Measurements from ENCODE around the gene SIGLEC8.
A peak's percentile ranks its signal among the peaks of the same experiment; 100 is the strongest.

The SIGLEC8 gene

GRCh38 chr19:51461723-51462161 lies 3.5 kb upstream of the SIGLEC8 start:
- no peaks in the 10 kb centered on the region for H3K4me1 ChIP-seq (ENCODE audit: control insufficient read depth in 2 of 2, insufficient read depth in 1 of 2, low read depth in 1 of 2, low read length in 2 of 2)
- peaks cover 0 to 3% of the 10 kb centered on the region in 2 donors for H3K9me3 ChIP-seq (replicated peaks in 1 of 2; ENCODE audit: control insufficient read depth in 2 of 2, insufficient read depth in 1 of 2, low read depth in 1 of 2, low read length in 2 of 2)
- no peak overlapping the region for H2AK5ac ChIP-seq (ENCODE audit: low read depth, low read length)
- H2BK15ac ChIP-seq (ENCODE audit: low read length): no peak overlapping the region
- H2BK12ac ChIP-seq (ENCODE audit: low read length): no peak overlapping the region
- H3K23ac ChIP-seq (ENCODE audit: low read depth, low read length, poor library complexity): no peak overlapping the region
- H3K4me3 ChIP-seq (ENCODE audit: low read length in 2 of 2): peak overlapping the region in 1 of 2 donors; percentile 62
- no peak overlapping the region for H3K4ac ChIP-seq (ENCODE audit: low read length)
- no peak overlapping the region for H3K4me2 ChIP-seq (ENCODE audit: insufficient read depth, low read length, poor library complexity, severe bottlenecking)
- no peak overlapping the region for H4K91ac ChIP-seq (ENCODE audit: low read depth, low read length, poor library complexity)
- peak overlapping the region; percentile 88 for H2AFZ ChIP-seq (ENCODE audit: low read length)
- no peak overlapping the region for H2BK120ac ChIP-seq (ENCODE audit: low read depth, low read length)
- H3K18ac ChIP-seq (ENCODE audit: low read length): no peak overlapping the region
- DNase-seq (ENCODE audit: low spot score): no peak
- no peak overlapping the region for H3K9ac ChIP-seq (ENCODE audit: low read depth, low read length, poor library complexity)
- H3K27me3 ChIP-seq (ENCODE audit: control insufficient read depth in 3 of 3, insufficient read depth in 3 of 3, low read depth in 1 of 3, low read length in 3 of 3): peaks cover 0 to 53% (median 0%) of the 10 kb centered on the region in 3 experiments
- H3K27ac ChIP-seq (replicated peaks; ENCODE audit: low read length): no peak overlapping the region
- H3K14ac ChIP-seq (ENCODE audit: low read length): no peak overlapping the region
- no peaks in the 10 kb centered on the region for H3K36me3 ChIP-seq (replicated peaks in 1 of 2; ENCODE audit: control insufficient read depth in 2 of 2, insufficient read depth in 2 of 2, low read length in 2 of 2)
- H2BK5ac ChIP-seq (ENCODE audit: low read length): no peak overlapping the region
- no CpG with 5 or more reads among the region's 8 CpGs for WGBS, 2 donors (ENCODE audit: extremely low coverage in 2 of 2, insufficient read length in 2 of 2, insufficient replicate concordance in 1 of 2)
- H3K79me1 ChIP-seq (ENCODE audit: low read depth, low read length): no peaks in the 10 kb centered on the region
- no peak overlapping the region for H4K8ac ChIP-seq (ENCODE audit: low read depth, low read length)

GRCh38 chr19:51460164-51460992 lies 2.1 kb upstream of the SIGLEC8 start:
- Histone ChIP-seq H3K23ac (ENCODE audit: low read depth, low read length, poor library complexity) (peak overlapping the region; percentile 40), H2BK5ac (ENCODE audit: low read length) (no peak overlapping the region), H3K4me3 (ENCODE audit: low read length in 2 of 2) (peak overlapping the region; percentile 40 to 72), H3K27ac (replicated peaks; ENCODE audit: low read length) (no peak overlapping the region), H3K27me3 (ENCODE audit: control insufficient read depth in 3 of 3, insufficient read depth in 3 of 3, low read depth in 1 of 3, low read length in 3 of 3) (peaks cover 0 to 43% (median 0%) of the 10 kb centered on the region in 3 experiments), H4K91ac (ENCODE audit: low read depth, low read length, poor library complexity) (no peak overlapping the region), H3K4ac (ENCODE audit: low read length) (no peak overlapping the region), H3K14ac (ENCODE audit: low read length) (no peak overlapping the region), H3K79me1 (ENCODE audit: low read depth, low read length) (no peaks in the 10 kb centered on the region), H3K36me3 (replicated peaks in 1 of 2; ENCODE audit: control insufficient read depth in 2 of 2, insufficient read depth in 2 of 2, low read length in 2 of 2) (no peaks in the 10 kb centered on the region), H2BK15ac (ENCODE audit: low read length) (no peak overlapping the region), H2BK120ac (ENCODE audit: low read depth, low read length) (no peak overlapping the region), H2AFZ (ENCODE audit: low read length) (peak overlapping the region; percentile 88), H3K9ac (ENCODE audit: low read depth, low read length, poor library complexity) (no peak overlapping the region), H3K9me3 (replicated peaks in 1 of 2; ENCODE audit: control insufficient read depth in 2 of 2, insufficient read depth in 1 of 2, low read depth in 1 of 2, low read length in 2 of 2) (peaks cover 0 to 4% of the 10 kb centered on the region in 2 donors), H3K4me2 (ENCODE audit: insufficient read depth, low read length, poor library complexity, severe bottlenecking) (peak overlapping the region; percentile 26), H3K4me1 (ENCODE audit: control insufficient read depth in 2 of 2, insufficient read depth in 1 of 2, low read depth in 1 of 2, low read length in 2 of 2) (no peaks in the 10 kb centered on the region), H4K8ac (ENCODE audit: low read depth, low read length) (no peak overlapping the region), H3K18ac (ENCODE audit: low read length) (no peak overlapping the region), H2AK5ac (ENCODE audit: low read depth, low read length) (no peak overlapping the region), H2BK12ac (ENCODE audit: low read length) (no peak overlapping the region)
- DNase-seq (ENCODE audit: low spot score): no peak
- no CpG with 5 or more reads among the region's 13 CpGs for WGBS, 2 donors (ENCODE audit: extremely low coverage in 2 of 2, insufficient read length in 2 of 2, insufficient replicate concordance in 1 of 2)

DNA sequence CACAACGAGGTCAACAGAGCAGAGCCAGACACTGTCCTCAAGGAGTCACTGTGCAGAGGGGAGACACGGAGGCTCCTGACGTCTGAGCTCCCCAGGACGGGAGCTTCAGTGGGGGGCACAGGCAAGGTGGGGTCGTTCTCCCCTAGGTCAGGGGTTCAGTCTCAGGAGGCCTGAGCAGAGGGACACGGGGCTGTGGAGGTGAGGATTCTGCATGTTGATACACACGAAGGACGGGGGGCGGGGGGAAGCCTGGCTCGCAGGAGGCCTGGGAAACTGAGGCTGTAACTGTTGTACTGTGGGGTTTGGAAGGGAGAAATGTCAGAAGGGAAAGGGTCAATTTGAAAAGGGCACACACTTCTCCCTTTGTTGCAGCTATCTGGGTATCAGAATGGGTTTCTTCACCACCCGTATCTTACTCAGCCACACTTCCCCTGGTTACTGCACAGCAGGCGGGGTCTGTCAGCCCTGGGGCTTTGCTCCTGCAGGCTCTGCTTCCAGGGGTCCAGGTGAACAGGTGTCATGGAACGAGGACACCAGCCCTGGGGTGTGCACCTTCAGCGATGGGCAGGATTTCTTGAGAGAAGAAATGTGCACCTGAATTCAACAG lies 748 bp upstream of the SIGLEC8 start:
- Histone ChIP-seq H3K36me3 (replicated peaks in 1 of 2; ENCODE audit: control insufficient read depth in 2 of 2, insufficient read depth in 2 of 2, low read length in 2 of 2) (no peaks in the 10 kb centered on the region), H3K9me3 (replicated peaks in 1 of 2; ENCODE audit: control insufficient read depth in 2 of 2, insufficient read depth in 1 of 2, low read depth in 1 of 2, low read length in 2 of 2) (peaks cover 0 to 5% of the 10 kb centered on the region in 2 donors), H3K23ac (ENCODE audit: low read depth, low read length, poor library complexity) (no peak overlapping the region), H2AFZ (ENCODE audit: low read length) (no peak overlapping the region), H2BK15ac (ENCODE audit: low read length) (no peak overlapping the region), H3K27ac (replicated peaks; ENCODE audit: low read length) (no peak overlapping the region), H2AK5ac (ENCODE audit: low read depth, low read length) (no peak overlapping the region), H4K8ac (ENCODE audit: low read depth, low read length) (no peak overlapping the region), H2BK5ac (ENCODE audit: low read length) (no peak overlapping the region), H3K4me2 (ENCODE audit: insufficient read depth, low read length, poor library complexity, severe bottlenecking) (no peak overlapping the region), H2BK12ac (ENCODE audit: low read length) (no peak overlapping the region), H2BK120ac (ENCODE audit: low read depth, low read length) (no peak overlapping the region), H3K4me1 (ENCODE audit: control insufficient read depth in 2 of 2, insufficient read depth in 1 of 2, low read depth in 1 of 2, low read length in 2 of 2) (no peaks in the 10 kb centered on the region), H3K79me1 (ENCODE audit: low read depth, low read length) (no peaks in the 10 kb centered on the region), H3K18ac (ENCODE audit: low read length) (no peak overlapping the region), H3K9ac (ENCODE audit: low read depth, low read length, poor library complexity) (no peak overlapping the region), H3K27me3 (ENCODE audit: control insufficient read depth in 3 of 3, insufficient read depth in 3 of 3, low read depth in 1 of 3, low read length in 3 of 3) (peaks cover 0 to 42% (median 0%) of the 10 kb centered on the region in 3 experiments), H3K4me3 (ENCODE audit: low read length in 2 of 2) (no peak overlapping the region), H4K91ac (ENCODE audit: low read depth, low read length, poor library complexity) (no peak overlapping the region), H3K4ac (ENCODE audit: low read length) (no peak overlapping the region), H3K14ac (ENCODE audit: low read length) (no peak overlapping the region)
- WGBS, 2 donors (ENCODE audit: extremely low coverage in 2 of 2, insufficient read length in 2 of 2, insufficient replicate concordance in 1 of 2): no CpG with 5 or more reads among the region's 14 CpGs
- DNase-seq (ENCODE audit: low spot score): no peak

DNA sequence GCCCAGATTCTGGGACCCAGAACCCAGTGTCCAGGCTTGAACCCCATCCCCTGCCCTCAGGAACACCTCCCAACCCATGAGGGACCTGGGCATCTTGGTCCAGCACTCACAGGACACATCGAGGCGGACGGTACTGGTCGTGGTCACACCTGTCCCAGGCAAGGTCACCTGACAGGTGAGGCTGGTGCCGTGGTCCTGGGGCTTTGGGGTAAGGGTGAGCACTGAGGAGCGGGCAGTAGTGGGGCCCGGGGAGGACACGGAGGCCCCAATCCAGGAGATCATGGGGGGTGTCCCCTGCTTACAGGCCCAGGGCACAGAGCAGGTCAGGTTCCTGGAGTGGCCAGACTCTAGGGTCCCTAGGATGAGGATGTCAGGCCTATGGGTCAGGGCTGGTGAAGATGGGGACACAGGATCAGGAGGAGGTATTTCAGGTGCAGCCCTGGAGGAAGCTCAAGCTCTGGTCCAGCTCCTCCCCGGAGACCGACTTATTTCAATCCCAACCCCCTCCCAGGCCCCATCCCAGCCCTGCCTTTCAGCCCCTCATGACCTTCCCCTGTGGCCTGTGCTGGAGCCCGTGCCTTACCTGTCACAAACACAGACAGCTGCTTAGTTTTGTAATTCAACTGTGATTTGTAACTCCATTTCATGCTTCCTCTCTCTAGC lies 772 bp downstream of the SIGLEC8 start:
- Histone ChIP-seq H3K9ac (ENCODE audit: low read depth, low read length, poor library complexity) (no peak overlapping the region), H2BK15ac (ENCODE audit: low read length) (no peak overlapping the region), H3K36me3 (replicated peaks in 1 of 2; ENCODE audit: control insufficient read depth in 2 of 2, insufficient read depth in 2 of 2, low read length in 2 of 2) (no peaks in the 10 kb centered on the region), H2BK12ac (ENCODE audit: low read length) (no peak overlapping the region), H2BK120ac (ENCODE audit: low read depth, low read length) (no peak overlapping the region), H3K14ac (ENCODE audit: low read length) (no peak overlapping the region), H3K23ac (ENCODE audit: low read depth, low read length, poor library complexity) (no peak overlapping the region), H3K27me3 (ENCODE audit: control insufficient read depth in 3 of 3, insufficient read depth in 3 of 3, low read depth in 1 of 3, low read length in 3 of 3) (peaks cover 0 to 31% (median 0%) of the 10 kb centered on the region in 3 experiments), H3K18ac (ENCODE audit: low read length) (no peak overlapping the region), H3K79me1 (ENCODE audit: low read depth, low read length) (no peaks in the 10 kb centered on the region), H3K4me3 (ENCODE audit: low read length in 2 of 2) (no peak overlapping the region), H3K9me3 (replicated peaks in 1 of 2; ENCODE audit: control insufficient read depth in 2 of 2, insufficient read depth in 1 of 2, low read depth in 1 of 2, low read length in 2 of 2) (peaks cover 0 to 3% of the 10 kb centered on the region in 2 donors), H2BK5ac (ENCODE audit: low read length) (peak overlapping the region; percentile 5), H3K4me1 (ENCODE audit: control insufficient read depth in 2 of 2, insufficient read depth in 1 of 2, low read depth in 1 of 2, low read length in 2 of 2) (no peaks in the 10 kb centered on the region), H3K4ac (ENCODE audit: low read length) (no peak overlapping the region), H3K27ac (replicated peaks; ENCODE audit: low read length) (no peak overlapping the region), H3K4me2 (ENCODE audit: insufficient read depth, low read length, poor library complexity, severe bottlenecking) (no peak overlapping the region), H2AFZ (ENCODE audit: low read length) (no peak overlapping the region), H4K8ac (ENCODE audit: low read depth, low read length) (no peak overlapping the region), H2AK5ac (ENCODE audit: low read depth, low read length) (no peak overlapping the region), H4K91ac (ENCODE audit: low read depth, low read length, poor library complexity) (no peak overlapping the region)
- no CpG with 5 or more reads among the region's 11 CpGs for WGBS, 2 donors (ENCODE audit: extremely low coverage in 2 of 2, insufficient read length in 2 of 2, insufficient replicate concordance in 1 of 2)
- DNase-seq (ENCODE audit: low spot score): no peak
